ENCODE measurements around the gene PCBP1. TPM values are rescaled to one million over a fixed set of nuclear protein-coding genes. Genes with fewer than 3 reads are reported as not detected.
A peak's percentile ranks its signal among the peaks of the same experiment; 100 is the strongest.

The PCBP1 gene
- total RNA-seq, 3 donors from 2014 or later: 121 to 210 (median 145) TPM

DNA sequence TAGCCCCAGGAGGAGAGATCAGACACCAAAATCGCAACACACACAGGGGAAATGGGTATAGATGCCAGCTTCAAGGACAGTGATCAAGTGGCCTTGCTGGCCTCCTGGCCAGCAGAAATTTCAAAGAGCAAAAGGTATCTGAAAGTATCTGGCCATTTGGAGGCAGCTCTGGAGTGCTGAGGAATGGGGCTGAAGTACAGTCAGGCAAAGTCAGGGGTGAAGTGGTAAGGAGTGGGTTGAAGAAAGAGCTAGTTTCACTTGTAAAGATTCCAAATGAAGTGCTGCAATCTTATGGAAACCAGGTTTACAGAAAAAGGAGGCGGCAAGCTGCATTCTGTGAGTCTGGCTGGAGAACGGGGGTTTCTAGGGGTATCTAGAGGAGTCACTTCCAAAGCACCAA lies 19.2 kb upstream of the PCBP1 start:
- intact Hi-C loops (cut with DNase I; ENCODE audit: low total_unique reads): no loop called here
- Histone ChIP-seq H3K9me3 (no peaks in the 10 kb centered on the region), H3K4me3 (no peak overlapping the region), H3K27ac (peak overlapping the region in 1 of 2 donors; percentile 78), H3K36me3 (no peaks in the 10 kb centered on the region), H3K4me1 (peaks cover 0 to 4% of the 10 kb centered on the region in 2 donors), H3K27me3 (no peaks in the 10 kb centered on the region)
- no peak for DNase-seq (ENCODE audit: low spot score in 2 of 2)
- no peak for TF ChIP-seq POLR2AphosphoS5 (IDR thresholded peaks at IDR 0.05)
- TF ChIP-seq POLR2A (IDR thresholded peaks at IDR 0.05): no peak
- TF ChIP-seq, protein P1, sequence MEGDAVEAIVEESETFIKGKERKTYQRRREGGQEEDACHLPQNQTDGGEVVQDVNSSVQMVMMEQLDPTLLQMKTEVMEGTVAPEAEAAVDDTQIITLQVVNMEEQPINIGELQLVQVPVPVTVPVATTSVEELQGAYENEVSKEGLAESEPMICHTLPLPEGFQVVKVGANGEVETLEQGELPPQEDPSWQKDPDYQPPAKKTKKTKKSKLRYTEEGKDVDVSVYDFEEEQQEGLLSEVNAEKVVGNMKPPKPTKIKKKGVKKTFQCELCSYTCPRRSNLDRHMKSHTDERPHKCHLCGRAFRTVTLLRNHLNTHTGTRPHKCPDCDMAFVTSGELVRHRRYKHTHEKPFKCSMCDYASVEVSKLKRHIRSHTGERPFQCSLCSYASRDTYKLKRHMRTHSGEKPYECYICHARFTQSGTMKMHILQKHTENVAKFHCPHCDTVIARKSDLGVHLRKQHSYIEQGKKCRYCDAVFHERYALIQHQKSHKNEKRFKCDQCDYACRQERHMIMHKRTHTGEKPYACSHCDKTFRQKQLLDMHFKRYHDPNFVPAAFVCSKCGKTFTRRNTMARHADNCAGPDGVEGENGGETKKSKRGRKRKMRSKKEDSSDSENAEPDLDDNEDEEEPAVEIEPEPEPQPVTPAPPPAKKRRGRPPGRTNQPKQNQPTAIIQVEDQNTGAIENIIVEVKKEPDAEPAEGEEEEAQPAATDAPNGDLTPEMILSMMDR (IDR thresholded peaks at IDR 0.05): no peak

DNA sequence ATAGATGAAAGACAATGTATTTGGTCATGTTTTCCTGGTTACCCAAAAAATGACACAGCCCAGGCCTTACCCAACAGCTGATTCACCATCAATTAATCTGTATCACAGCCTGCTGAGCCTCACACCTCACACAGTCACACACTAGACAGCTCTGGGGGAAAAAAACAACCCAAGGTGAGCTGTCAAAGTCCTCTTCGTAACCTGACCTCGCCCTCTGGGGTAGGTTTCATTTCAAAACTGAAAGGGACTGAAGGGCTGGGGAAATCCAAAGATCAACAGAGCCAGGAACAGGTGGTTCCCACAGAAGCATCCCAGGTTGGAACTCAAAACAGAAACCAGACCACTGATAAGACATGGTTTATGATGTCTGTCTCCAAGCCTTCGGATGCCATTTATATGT lies 18.2 kb upstream of the PCBP1 start:
- Histone ChIP-seq H3K27me3 (no peaks in the 10 kb centered on the region), H3K9me3 (no peaks in the 10 kb centered on the region), H3K27ac (peak overlapping the region; percentile 40 to 78), H3K4me3 (no peak overlapping the region), H3K4me1 (peaks cover 0 to 4% of the 10 kb centered on the region in 2 donors), H3K36me3 (no peaks in the 10 kb centered on the region)
- no peak for DNase-seq (ENCODE audit: low spot score in 2 of 2)
- no peak for TF ChIP-seq POLR2AphosphoS5 (IDR thresholded peaks at IDR 0.05)
- TF ChIP-seq POLR2A (IDR thresholded peaks at IDR 0.05): no peak
- TF ChIP-seq, protein P1 (IDR thresholded peaks at IDR 0.05): no peak
- intact Hi-C loops (cut with DNase I; ENCODE audit: low total_unique reads): no loop called here

DNA sequence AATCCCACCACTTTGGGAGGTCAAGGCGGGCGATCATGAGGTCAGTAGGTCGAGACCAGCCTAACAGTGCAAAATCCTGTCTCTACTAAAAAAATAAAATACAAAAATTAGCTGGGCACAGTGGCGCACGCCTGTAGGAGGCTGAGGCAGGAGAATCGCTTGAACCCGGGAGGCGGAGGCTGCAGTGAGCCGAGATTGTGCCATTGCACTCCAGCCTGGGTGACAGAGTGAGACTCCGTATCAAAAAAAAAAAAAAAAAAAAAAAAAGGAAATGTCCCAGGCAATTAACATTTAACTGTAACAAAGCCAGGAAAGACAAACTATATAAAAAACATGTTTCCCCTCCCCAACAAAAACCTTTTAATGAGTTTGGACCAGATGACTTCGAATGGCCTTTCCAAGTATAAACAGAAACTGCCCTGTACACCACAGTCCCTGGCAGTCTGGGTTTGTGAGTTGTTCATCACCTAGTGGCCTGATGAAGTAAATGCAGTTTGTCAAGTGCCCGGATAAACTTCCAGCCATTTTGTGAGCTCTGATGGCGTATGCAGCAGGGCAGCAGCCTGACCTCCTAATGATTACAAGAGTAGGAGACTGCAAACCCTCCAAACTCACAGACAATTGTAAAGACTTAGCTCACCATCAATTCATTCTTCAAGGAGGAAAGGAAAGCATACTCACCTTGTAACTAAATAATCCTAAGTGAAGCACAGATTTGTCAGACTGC lies 16.6 kb upstream of the PCBP1 start:
- Histone ChIP-seq H3K4me3 (no peak overlapping the region), H3K27ac (peak overlapping the region; percentile 78 to 80), H3K4me1 (peaks cover 0 to 4% of the 10 kb centered on the region in 2 donors), H3K36me3 (no peaks in the 10 kb centered on the region), H3K27me3 (no peaks in the 10 kb centered on the region), H3K9me3 (no peaks in the 10 kb centered on the region)
- intact Hi-C loops (cut with DNase I; ENCODE audit: low total_unique reads): no loop called here
- peak in 1 of 3 donors; percentile 64 for TF ChIP-seq POLR2AphosphoS5 (IDR thresholded peaks at IDR 0.05)
- no peak for TF ChIP-seq POLR2A (IDR thresholded peaks at IDR 0.05)
- TF ChIP-seq, protein P1 (IDR thresholded peaks at IDR 0.05): peak; percentile 87 to 93 (median 87)
- peak in 1 of 2 donors; percentile 64 for DNase-seq (ENCODE audit: low spot score in 2 of 2)

DNA sequence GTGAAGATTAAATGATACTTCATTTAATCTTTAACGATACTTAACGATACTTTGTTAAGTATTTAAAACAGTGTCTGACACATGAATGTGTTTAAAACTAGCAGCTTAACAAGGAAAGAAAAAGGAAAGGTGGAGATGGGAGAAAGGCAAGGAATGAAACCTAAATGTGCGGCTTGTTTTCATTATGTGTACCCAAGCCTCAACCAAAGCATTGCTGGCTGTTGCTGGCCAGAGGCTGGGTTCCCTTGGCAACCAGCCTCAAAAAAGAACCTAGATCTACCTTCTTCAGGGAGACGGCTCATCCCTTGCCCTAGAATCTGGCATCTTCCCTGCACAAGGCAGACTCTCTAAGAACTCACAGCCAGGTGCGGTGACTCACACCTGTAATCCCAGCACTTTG lies 13.8 kb upstream of the PCBP1 start:
- H3K36me3 ChIP-seq: no peaks in the 10 kb centered on the region
- H3K4me3 ChIP-seq: no peak overlapping the region
- intact Hi-C loops (cut with DNase I; ENCODE audit: low total_unique reads): no loop called here
- no peak for DNase-seq (ENCODE audit: low spot score in 2 of 2)
- no peak overlapping the region for H3K27ac ChIP-seq
- peaks cover 0 to 4% of the 10 kb centered on the region in 2 donors for H3K4me1 ChIP-seq
- H3K27me3 ChIP-seq: no peaks in the 10 kb centered on the region
- no peaks in the 10 kb centered on the region for H3K9me3 ChIP-seq
- TF ChIP-seq POLR2AphosphoS5 (IDR thresholded peaks at IDR 0.05) (no peak), POLR2A (IDR thresholded peaks at IDR 0.05) (no peak)
- TF ChIP-seq, protein P1 (IDR thresholded peaks at IDR 0.05): no peak

DNA sequence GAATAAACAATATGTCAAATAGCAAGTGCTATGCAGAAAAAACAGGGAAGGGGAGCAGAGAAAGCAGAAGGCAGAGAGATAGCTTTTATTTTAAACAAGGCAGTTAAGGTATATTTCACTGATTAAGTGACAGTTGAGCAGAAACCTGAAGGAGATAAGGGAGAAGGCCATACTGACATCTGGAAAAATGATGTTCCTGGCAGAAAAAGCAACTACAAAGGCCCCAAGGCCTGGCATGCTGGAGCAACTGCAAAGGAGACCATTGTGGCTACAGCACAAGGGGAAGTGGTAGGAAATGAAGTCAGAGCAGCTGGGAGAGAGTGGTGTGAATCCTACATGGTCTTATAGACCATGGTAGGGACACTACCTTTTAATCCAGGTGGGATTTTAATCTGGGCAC lies 8.9 kb upstream of the PCBP1 start:
- no peaks in the 10 kb centered on the region for H3K27me3 ChIP-seq
- H3K9me3 ChIP-seq: no peaks in the 10 kb centered on the region
- H3K27ac ChIP-seq: no peak overlapping the region
- TF ChIP-seq, protein P1 (IDR thresholded peaks at IDR 0.05): no peak
- TF ChIP-seq POLR2AphosphoS5 (IDR thresholded peaks at IDR 0.05) (no peak), POLR2A (IDR thresholded peaks at IDR 0.05) (no peak)
- H3K36me3 ChIP-seq: no peaks in the 10 kb centered on the region
- intact Hi-C loops (cut with DNase I; ENCODE audit: low total_unique reads): no loop called here
- no peak for DNase-seq (ENCODE audit: low spot score in 2 of 2)
- no peak overlapping the region for H3K4me3 ChIP-seq
- no peaks in the 10 kb centered on the region for H3K4me1 ChIP-seq

All from breast epithelium (tissue), 4 donors.